GM20000 (cell line): ENCODE measurements around the gene CNOT10.
"Not testable (repeated sequence)": the region's sequence is repeated elsewhere in the genome, so short reads cannot be mapped to it uniquely, and the experiment has no call there.

Experiments
- DNase-seq: peaks from one replicate; pipeline ENCODE4 v3.0.0; 2012; ENCODE audit warnings: low spot score
- CTCF ChIP-seq: IDR thresholded peaks from 2 replicates; pipeline ENCODE4 v1.5.1; 2012; ENCODE audit warnings: mild to moderate bottlenecking, control low read depth; ENCODE audit errors: extremely low read depth, missing control alignments

Gene CNOT10

GRCh38 chr3:32782407-32782806 lies 97.4 kb downstream of the CNOT10 start:
- no peak for DNase-seq
- no peak for TF ChIP-seq CTCF

- TF ChIP-seq CTCF, result no peak
- DNase-seq, result no peak
These were observed 106.8 kb downstream of the CNOT10 start for GRCh38 chr3:32791833-32792232.

GRCh38 chr3:32794487-32795308 lies 109.7 kb downstream of the CNOT10 start:
- no peak for TF ChIP-seq CTCF
- DNase-seq, result no peak

GRCh38 chr3:32796384-32796950 lies 111.5 kb downstream of the CNOT10 start:
- not testable (repeated sequence) for DNase-seq

GRCh38 chr3:32797776-32798175 lies 112.8 kb downstream of the CNOT10 start:
- no peak for TF ChIP-seq CTCF

GRCh38 chr3:32801440-32801839 lies 116.5 kb downstream of the CNOT10 start:
- not testable (repeated sequence) for DNase-seq

More at GRCh38 chr3:32797776-32798175, 112.8 kb downstream of the CNOT10 start:
- DNase-seq, result no peak

- no peak for TF ChIP-seq CTCF
- DNase-seq, result no peak
These were observed 128.2 kb downstream of the CNOT10 start for GRCh38 chr3:32813180-32813579.

GRCh38 chr3:32814361-32814760 lies 129.4 kb downstream of the CNOT10 start:
- DNase-seq, result no peak
- TF ChIP-seq CTCF, result no peak
